ENCODE data around the gene HTR7. TPM values are rescaled to one million over a fixed set of nuclear protein-coding genes. Genes with fewer than 3 reads are reported as not detected.

The HTR7 gene
- total and polyA plus RNA-seq, 2 of the 4 experiments (the other 2 are of a cell fraction) = 0.43 to 0.72 TPM

DNA sequence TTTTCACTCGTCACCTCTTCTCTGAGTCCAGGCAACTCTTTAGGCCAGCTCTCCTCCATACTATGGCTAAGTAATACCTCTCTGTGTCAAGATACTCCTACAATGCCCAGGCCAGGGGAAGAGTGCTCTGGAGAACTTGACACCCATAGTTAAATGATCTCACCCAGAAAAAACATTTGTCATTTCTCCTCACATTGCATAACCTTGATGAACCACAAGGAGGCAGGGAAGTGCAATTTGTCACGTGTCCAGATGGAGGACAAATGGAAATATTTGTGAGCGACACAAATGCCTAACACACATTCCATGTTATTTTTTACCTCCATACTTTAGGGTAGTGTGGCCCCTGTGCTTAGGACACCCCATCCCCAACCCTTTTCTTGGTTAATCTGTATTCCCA is 78.3 kb downstream of the HTR7 start:
- no peak overlapping the region for H2BK5ac ChIP-seq (ENCODE audit: low read depth, low read length, poor library complexity, severe bottlenecking)
- H4K5ac ChIP-seq (ENCODE audit: low read depth, low read length) = no peak overlapping the region
- no peak overlapping the region for H2BK120ac ChIP-seq (ENCODE audit: low read depth, low read length)
- dilution Hi-C loops (cut with HindIII; ENCODE audit: low sequenced_read_pairs, unreplicated experiment) = no loop called here
- no peak overlapping the region for H3K9ac ChIP-seq (ENCODE audit: low read depth, low read length)
- TF ChIP-seq SMC3 (IDR thresholded peaks at IDR 0.05; ENCODE audit: low read depth, low read length) (0 out of 2 replicates have a peak, but pooled peaks have one; percentile 10), MXI1 (IDR thresholded peaks at IDR 0.05; ENCODE audit: borderline replicate concordance, low read depth, low read length) (no peak), POLR2A (IDR thresholded peaks at IDR 0.05; ENCODE audit: low read depth, low read length) (no peak), CEBPB (IDR thresholded peaks at IDR 0.05; ENCODE audit: low read depth, low read length) (0 out of 2 replicates have a peak, but pooled peaks have one; percentile 19), MAZ (IDR thresholded peaks at IDR 0.05; ENCODE audit: borderline replicate concordance, low read depth, low read length) (no peak)
- TF ChIP-seq, protein P1, sequence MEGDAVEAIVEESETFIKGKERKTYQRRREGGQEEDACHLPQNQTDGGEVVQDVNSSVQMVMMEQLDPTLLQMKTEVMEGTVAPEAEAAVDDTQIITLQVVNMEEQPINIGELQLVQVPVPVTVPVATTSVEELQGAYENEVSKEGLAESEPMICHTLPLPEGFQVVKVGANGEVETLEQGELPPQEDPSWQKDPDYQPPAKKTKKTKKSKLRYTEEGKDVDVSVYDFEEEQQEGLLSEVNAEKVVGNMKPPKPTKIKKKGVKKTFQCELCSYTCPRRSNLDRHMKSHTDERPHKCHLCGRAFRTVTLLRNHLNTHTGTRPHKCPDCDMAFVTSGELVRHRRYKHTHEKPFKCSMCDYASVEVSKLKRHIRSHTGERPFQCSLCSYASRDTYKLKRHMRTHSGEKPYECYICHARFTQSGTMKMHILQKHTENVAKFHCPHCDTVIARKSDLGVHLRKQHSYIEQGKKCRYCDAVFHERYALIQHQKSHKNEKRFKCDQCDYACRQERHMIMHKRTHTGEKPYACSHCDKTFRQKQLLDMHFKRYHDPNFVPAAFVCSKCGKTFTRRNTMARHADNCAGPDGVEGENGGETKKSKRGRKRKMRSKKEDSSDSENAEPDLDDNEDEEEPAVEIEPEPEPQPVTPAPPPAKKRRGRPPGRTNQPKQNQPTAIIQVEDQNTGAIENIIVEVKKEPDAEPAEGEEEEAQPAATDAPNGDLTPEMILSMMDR (conservative IDR thresholded peaks at IDR 0.05; ENCODE audit: low read depth, low read length) = peak; percentile 21; the same call in 1 of the 2 replicates
- TF ChIP-seq, protein P2, sequence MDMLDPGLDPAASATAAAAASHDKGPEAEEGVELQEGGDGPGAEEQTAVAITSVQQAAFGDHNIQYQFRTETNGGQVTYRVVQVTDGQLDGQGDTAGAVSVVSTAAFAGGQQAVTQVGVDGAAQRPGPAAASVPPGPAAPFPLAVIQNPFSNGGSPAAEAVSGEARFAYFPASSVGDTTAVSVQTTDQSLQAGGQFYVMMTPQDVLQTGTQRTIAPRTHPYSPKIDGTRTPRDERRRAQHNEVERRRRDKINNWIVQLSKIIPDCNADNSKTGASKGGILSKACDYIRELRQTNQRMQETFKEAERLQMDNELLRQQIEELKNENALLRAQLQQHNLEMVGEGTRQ (IDR thresholded peaks at IDR 0.05; ENCODE audit: low read depth, low read length) = peak; percentile 48; the same call in 1 of the 2 replicates
- TF ChIP-seq, protein P3, sequence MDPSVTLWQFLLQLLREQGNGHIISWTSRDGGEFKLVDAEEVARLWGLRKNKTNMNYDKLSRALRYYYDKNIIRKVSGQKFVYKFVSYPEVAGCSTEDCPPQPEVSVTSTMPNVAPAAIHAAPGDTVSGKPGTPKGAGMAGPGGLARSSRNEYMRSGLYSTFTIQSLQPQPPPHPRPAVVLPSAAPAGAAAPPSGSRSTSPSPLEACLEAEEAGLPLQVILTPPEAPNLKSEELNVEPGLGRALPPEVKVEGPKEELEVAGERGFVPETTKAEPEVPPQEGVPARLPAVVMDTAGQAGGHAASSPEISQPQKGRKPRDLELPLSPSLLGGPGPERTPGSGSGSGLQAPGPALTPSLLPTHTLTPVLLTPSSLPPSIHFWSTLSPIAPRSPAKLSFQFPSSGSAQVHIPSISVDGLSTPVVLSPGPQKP (IDR thresholded peaks at IDR 0.05; ENCODE audit: borderline replicate concordance, low read depth, low read length) = no peak
- intact Hi-C loops (cut with micrococcal nuclease) = no loop called here
- H3K9me1 ChIP-seq (ENCODE audit: insufficient read depth, low read length) = no peaks in the 10 kb centered on the region
- peaks cover 3% of the 10 kb centered on the region; the same call in 1 of the 2 replicates for H3K27me3 ChIP-seq (ENCODE audit: control insufficient read depth, insufficient read depth, low read length)
- H3K79me1 ChIP-seq (ENCODE audit: low read depth in 1 of 2, low read length in 2 of 2) = no peaks in the 10 kb centered on the region
- ChIA-PET POLR2A (ENCODE audit: unreplicated experiment) (no interaction called here), CTCF (no interaction called here)
- peak overlapping the region; percentile 3 for H2AK9ac ChIP-seq (replicated peaks; ENCODE audit: low read depth, low read length, poor library complexity)
- ATAC-seq (ENCODE audit: low read depth) (no peak), DNase-seq (peak; percentile 6)
- H3K18ac ChIP-seq (ENCODE audit: low read depth, low read length) = no peak overlapping the region
- no peak overlapping the region for H2AK5ac ChIP-seq (ENCODE audit: low read depth, low read length)
- H3K9me3 ChIP-seq (ENCODE audit: control insufficient read depth, insufficient read depth, low read length) = no peaks in the 10 kb centered on the region
- H4K8ac ChIP-seq (ENCODE audit: low read depth in 2 of 2, low read length in 2 of 2) = no peak overlapping the region
- no peaks in the 10 kb centered on the region for H3K36me3 ChIP-seq (ENCODE audit: control insufficient read depth, insufficient read depth, low read length)
- H4K20me1 ChIP-seq (ENCODE audit: insufficient read depth, low read length) = no peaks in the 10 kb centered on the region
- H2BK15ac ChIP-seq (ENCODE audit: low read depth, low read length) = no peak overlapping the region
- H3K56ac ChIP-seq (ENCODE audit: extremely low read depth, insufficient read depth, low read length) = no peak overlapping the region
- H3K23ac ChIP-seq (ENCODE audit: low read depth, low read length) = no peak overlapping the region
- no peak overlapping the region for H3K14ac ChIP-seq (replicated peaks; ENCODE audit: low read depth, low read length)
- no peak overlapping the region for H2BK20ac ChIP-seq (ENCODE audit: low read depth, low read length)
- no peaks in the 10 kb centered on the region for H3K4me1 ChIP-seq (ENCODE audit: control insufficient read depth, insufficient read depth, low read length)
- H4K91ac ChIP-seq (ENCODE audit: insufficient read depth, low read depth, low read length) = no peak overlapping the region
- in situ Hi-C loops (cut with MboI; ENCODE audit: low sequenced_read_pairs) = no loop called here
- no CpG with 5 or more reads among the region's 3 CpGs for WGBS, 2 experiments (ENCODE audit: extremely low coverage in 2 of 2, insufficient read length in 1 of 2)
- H3K4ac ChIP-seq (ENCODE audit: low read depth, low read length) = no peak overlapping the region
- no peak overlapping the region for H3K27ac ChIP-seq (ENCODE audit: insufficient read depth, low read length)
- no TSS peak for BruUV-seq (replicated peaks)
- H3K4me2 ChIP-seq (ENCODE audit: low read depth, low read length) = no peak overlapping the region
- no peak overlapping the region for H2AFZ ChIP-seq (replicated peaks; ENCODE audit: low read length, poor library complexity)
- H3K4me3 ChIP-seq (ENCODE audit: insufficient read depth, low read depth, low read length) = no peak overlapping the region

All from IMR-90 (cell line).